Measurements from ENCODE around the gene GPX1.

Gene GPX1

GRCh38 chr3:49313896-49314688 is 44.1 kb downstream of the GPX1 start:
- TF ChIP-seq CTCF (IDR thresholded peaks at IDR 0.05): no peak
- Histone ChIP-seq H3K36me3 (peaks cover 99% of the 10 kb centered on the region), H3K4me3 (ENCODE audit: low read depth in 1 of 2, low read length in 1 of 2) (no peak overlapping the region), H3K27me3 (no peaks in the 10 kb centered on the region), H3K27ac (peak overlapping the region; percentile 7), H3K4me1 (ENCODE audit: control insufficient read depth in 1 of 2, insufficient read depth in 1 of 2, low read depth in 1 of 2, low read length in 1 of 2) (no peaks in the 10 kb centered on the region), H3K9me3 (no peaks in the 10 kb centered on the region)

GRCh38 chr3:49311283-49311682 is 46.9 kb downstream of the GPX1 start:
- Histone ChIP-seq H3K36me3 (peaks cover 99% of the 10 kb centered on the region), H3K27ac (no peak overlapping the region), H3K4me3 (ENCODE audit: low read depth in 1 of 2, low read length in 1 of 2) (no peak overlapping the region), H3K27me3 (no peaks in the 10 kb centered on the region), H3K9me3 (no peaks in the 10 kb centered on the region), H3K4me1 (ENCODE audit: control insufficient read depth in 1 of 2, insufficient read depth in 1 of 2, low read depth in 1 of 2, low read length in 1 of 2) (no peaks in the 10 kb centered on the region)
- TF ChIP-seq CTCF (IDR thresholded peaks at IDR 0.05): no peak

- H3K27me3 ChIP-seq: no peaks in the 10 kb centered on the region
- no peaks in the 10 kb centered on the region for H3K4me1 ChIP-seq (ENCODE audit: control insufficient read depth in 1 of 2, insufficient read depth in 1 of 2, low read depth in 1 of 2, low read length in 1 of 2)
- no peak for TF ChIP-seq CTCF (IDR thresholded peaks at IDR 0.05)
- H3K9me3 ChIP-seq: no peaks in the 10 kb centered on the region
- peaks cover 99% of the 10 kb centered on the region for H3K36me3 ChIP-seq
- no peak overlapping the region for H3K27ac ChIP-seq
- no peak overlapping the region for H3K4me3 ChIP-seq (ENCODE audit: low read depth in 1 of 2, low read length in 1 of 2)
Observed at GRCh38 chr3:49310677-49311076, 47.5 kb downstream of the GPX1 start.
